BLaER1 treated with 17β-estradiol and CSF1 and Interleukin-3, amounts not matched to agents 10 nM and 100 nM (cell line): ENCODE data around the gene PFKFB3.

Experiments
- H3K27ac ChIP-seq, 11 experiments: shearing (Covaris generic); formaldehyde crosslinking; 2 replicates each; pipeline ENCODE4 v1.8.1; 2022
- H3K27me3 ChIP-seq, 11 experiments: shearing (Covaris generic); formaldehyde crosslinking; 2 replicates each; pipeline ENCODE4 v1.8.1; 2022
- H3K36me3 ChIP-seq, 11 experiments: shearing (Covaris generic); formaldehyde crosslinking; 2 replicates each; pipeline ENCODE4 v1.8.1; 2022
- H3K4me1 ChIP-seq, 10 experiments: shearing (Covaris generic); formaldehyde crosslinking; 2 replicates each; pipeline ENCODE4 v1.8.1; 2022
- H3K4me2 ChIP-seq, 11 experiments: shearing (Covaris generic); formaldehyde crosslinking; 2 replicates each; pipeline ENCODE4 v1.8.1; 2022
- H3K4me3 ChIP-seq, 10 experiments: shearing (Covaris generic); formaldehyde crosslinking; 2 replicates each; pipeline ENCODE4 v1.8.1; 2022
- H3K9ac ChIP-seq, 11 experiments: shearing (Covaris generic); formaldehyde crosslinking; 2 replicates each; pipeline ENCODE4 v1.8.1; 2022
- H3K9me3 ChIP-seq, 11 experiments: shearing (Covaris generic); formaldehyde crosslinking; replicated peaks in 1 of 11; 2 replicates each; pipeline ENCODE4 v1.8.1; 2022
- H4K20me1 ChIP-seq, 11 experiments: shearing (Covaris generic); formaldehyde crosslinking; 2 replicates each; pipeline ENCODE4 v1.8.1; 2022
- Cebpa-rat ChIP-seq, 11 experiments: shearing (Covaris generic); IDR thresholded peaks; 2 replicates each; pipeline ENCODE4 v1.8.1; 2022

Gene PFKFB3

DNA sequence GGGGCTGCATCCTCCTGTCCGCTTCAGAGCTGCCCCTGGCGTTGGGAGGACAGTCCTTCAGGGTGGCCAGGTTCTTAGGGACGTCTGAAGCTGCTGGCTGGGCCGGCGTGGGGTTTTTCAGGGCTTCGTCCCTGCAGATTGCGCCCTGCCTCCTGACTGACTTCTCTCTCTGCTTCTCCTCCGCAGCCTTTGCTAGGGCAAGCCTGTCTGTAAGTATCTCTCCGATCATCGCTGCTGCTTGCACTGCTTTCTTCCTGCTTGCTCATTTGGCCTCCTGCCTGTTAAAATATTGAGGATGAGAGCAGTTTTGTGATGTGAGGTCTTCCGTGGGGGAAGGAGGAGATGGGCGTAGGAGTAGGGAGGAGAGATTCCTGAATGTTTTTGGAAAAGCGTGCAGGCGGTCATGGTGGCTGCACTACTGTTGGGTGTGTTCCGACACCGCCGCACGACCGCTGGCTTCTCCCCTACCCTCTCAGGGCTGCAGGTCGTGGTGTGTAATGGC is 25.3 kb downstream of the PFKFB3 start:
- Histone ChIP-seq H3K4me3 (no peak overlapping the region), H3K27ac (peak overlapping the region in 2 of 11 experiments; percentile 6 to 37; a peak in 2 of 22 replicates), H3K9me3 (no peaks in the 10 kb centered on the region), H3K27me3 (no peaks in the 10 kb centered on the region), H3K4me2 (no peak overlapping the region), H4K20me1 (peaks cover 10 to 100% (median 79%) of the 10 kb centered on the region in 11 experiments; a peak in 17 of 22 replicates), H3K9ac (peak overlapping the region in 2 of 11 experiments; percentile 24 to 26; a peak in 1 of 22 replicates), H3K4me1 (peaks cover 0 to 11% (median 1%) of the 10 kb centered on the region in 10 experiments; a peak in 4 of 20 replicates), H3K36me3 (peaks cover 98 to 100% (median 100%) of the 10 kb centered on the region in 11 experiments)
- TF ChIP-seq Cebpa-rat (IDR thresholded peaks at IDR 0.05): no peak

GRCh38 chr10:6228647-6229046 is 25.9 kb downstream of the PFKFB3 start:
- Histone ChIP-seq H3K36me3 (peaks cover 98 to 100% (median 100%) of the 10 kb centered on the region in 11 experiments), H3K9me3 (no peaks in the 10 kb centered on the region), H3K27ac (peak overlapping the region in 3 of 11 experiments; percentile 6 to 37 (median 27); a peak in 2 of 22 replicates), H4K20me1 (peaks cover 9 to 100% (median 75%) of the 10 kb centered on the region in 11 experiments; a peak in 17 of 22 replicates), H3K9ac (peak overlapping the region in 2 of 11 experiments; percentile 24 to 26; a peak in 1 of 22 replicates), H3K4me1 (peaks cover 0 to 9% (median 4%) of the 10 kb centered on the region in 10 experiments; a peak in 6 of 20 replicates), H3K4me3 (no peak overlapping the region), H3K27me3 (no peaks in the 10 kb centered on the region), H3K4me2 (no peak overlapping the region)
- no peak for TF ChIP-seq Cebpa-rat (IDR thresholded peaks at IDR 0.05)

DNA sequence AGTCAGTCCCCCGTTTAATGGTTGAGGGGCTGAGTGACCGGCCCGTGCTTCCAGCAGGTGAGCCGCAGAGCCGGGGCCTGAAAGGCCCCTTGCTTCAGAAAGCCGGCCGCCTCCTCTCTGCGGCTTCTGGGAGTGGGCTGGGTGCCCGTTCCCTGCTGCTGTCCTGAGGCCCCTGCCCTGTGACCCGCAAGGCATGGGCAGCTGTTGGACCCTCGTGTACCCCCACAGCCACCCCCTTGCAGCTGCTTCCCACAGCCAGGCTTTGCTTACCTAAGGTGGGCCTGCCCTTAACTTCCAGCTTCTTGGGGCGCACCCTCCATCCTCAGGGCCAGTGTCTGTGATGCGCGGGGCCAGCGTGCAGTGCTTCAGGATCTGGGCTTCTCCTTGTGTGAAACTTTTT is 26.6 kb downstream of the PFKFB3 start:
- Histone ChIP-seq H3K27me3 (no peaks in the 10 kb centered on the region), H3K9ac (no peak overlapping the region), H4K20me1 (peaks cover 9 to 100% (median 76%) of the 10 kb centered on the region in 11 experiments; a peak in 17 of 22 replicates), H3K4me1 (peaks cover 0 to 11% (median 1%) of the 10 kb centered on the region in 10 experiments; a peak in 6 of 20 replicates), H3K4me2 (no peak overlapping the region), H3K36me3 (peaks cover 98 to 100% (median 100%) of the 10 kb centered on the region in 11 experiments), H3K27ac (no peak overlapping the region), H3K9me3 (no peaks in the 10 kb centered on the region), H3K4me3 (no peak overlapping the region)
- no peak for TF ChIP-seq Cebpa-rat (IDR thresholded peaks at IDR 0.05)

DNA sequence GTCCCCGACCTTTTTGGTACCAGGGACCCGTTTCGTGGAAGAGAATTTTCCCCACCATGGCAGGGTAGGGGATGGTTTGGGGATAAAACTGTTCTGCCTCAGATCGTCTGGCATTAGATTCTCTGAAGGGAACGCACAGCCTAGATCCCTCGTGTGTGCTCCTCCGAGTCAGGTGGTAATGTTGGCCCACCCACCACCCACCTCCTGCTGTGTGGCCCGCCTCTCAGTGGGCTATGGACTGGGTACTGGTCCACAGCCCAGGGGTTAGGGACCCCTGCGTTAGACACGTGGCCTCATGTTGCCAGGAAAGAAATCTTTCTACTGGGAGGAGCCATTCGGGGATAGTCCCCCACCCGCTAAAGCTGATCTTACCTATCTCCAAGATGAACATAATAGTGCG is 27.0 kb downstream of the PFKFB3 start:
- H3K36me3 ChIP-seq: peaks cover 98 to 100% (median 100%) of the 10 kb centered on the region in 11 experiments
- no peaks in the 10 kb centered on the region for H3K27me3 ChIP-seq
- H3K9ac ChIP-seq: no peak overlapping the region; a peak in 1 of 22 replicates
- no peak overlapping the region for H3K27ac ChIP-seq
- no peaks in the 10 kb centered on the region for H3K9me3 ChIP-seq
- no peak overlapping the region for H3K4me2 ChIP-seq
- TF ChIP-seq Cebpa-rat (IDR thresholded peaks at IDR 0.05): no peak
- peaks cover 0 to 15% (median 3%) of the 10 kb centered on the region in 10 experiments; a peak in 6 of 20 replicates for H3K4me1 ChIP-seq
- peaks cover 9 to 100% (median 77%) of the 10 kb centered on the region in 11 experiments; a peak in 17 of 22 replicates for H4K20me1 ChIP-seq
- H3K4me3 ChIP-seq: no peak overlapping the region

- Histone ChIP-seq H3K4me2 (no peak overlapping the region), H4K20me1 (peaks cover 3 to 99% (median 75%) of the 10 kb centered on the region in 11 experiments; a peak in 17 of 22 replicates), H3K9ac (no peak overlapping the region; a peak in 1 of 22 replicates), H3K27me3 (no peaks in the 10 kb centered on the region), H3K27ac (no peak overlapping the region), H3K36me3 (peaks cover 95 to 100% (median 100%) of the 10 kb centered on the region in 11 experiments), H3K9me3 (no peaks in the 10 kb centered on the region), H3K4me3 (no peak overlapping the region), H3K4me1 (peaks cover 0 to 18% (median 3%) of the 10 kb centered on the region in 10 experiments; a peak in 8 of 20 replicates)
- TF ChIP-seq Cebpa-rat (IDR thresholded peaks at IDR 0.05): no peak
Observed at GRCh38 chr10:6230315-6230714, 27.6 kb downstream of the PFKFB3 start.

GRCh38 chr10:6231146-6231545 is 28.4 kb downstream of the PFKFB3 start:
- no peak overlapping the region for H3K9ac ChIP-seq
- no peak overlapping the region for H3K27ac ChIP-seq
- H3K36me3 ChIP-seq: peaks cover 94 to 100% (median 100%) of the 10 kb centered on the region in 11 experiments
- no peak overlapping the region for H3K4me2 ChIP-seq
- TF ChIP-seq Cebpa-rat (IDR thresholded peaks at IDR 0.05): no peak
- no peaks in the 10 kb centered on the region for H3K27me3 ChIP-seq
- no peaks in the 10 kb centered on the region for H3K9me3 ChIP-seq
- no peak overlapping the region for H3K4me3 ChIP-seq
- peaks cover 0 to 99% (median 67%) of the 10 kb centered on the region in 11 experiments; a peak in 14 of 22 replicates for H4K20me1 ChIP-seq
- H3K4me1 ChIP-seq: peaks cover 4 to 26% (median 10%) of the 10 kb centered on the region in 10 experiments; a peak in 18 of 20 replicates

DNA sequence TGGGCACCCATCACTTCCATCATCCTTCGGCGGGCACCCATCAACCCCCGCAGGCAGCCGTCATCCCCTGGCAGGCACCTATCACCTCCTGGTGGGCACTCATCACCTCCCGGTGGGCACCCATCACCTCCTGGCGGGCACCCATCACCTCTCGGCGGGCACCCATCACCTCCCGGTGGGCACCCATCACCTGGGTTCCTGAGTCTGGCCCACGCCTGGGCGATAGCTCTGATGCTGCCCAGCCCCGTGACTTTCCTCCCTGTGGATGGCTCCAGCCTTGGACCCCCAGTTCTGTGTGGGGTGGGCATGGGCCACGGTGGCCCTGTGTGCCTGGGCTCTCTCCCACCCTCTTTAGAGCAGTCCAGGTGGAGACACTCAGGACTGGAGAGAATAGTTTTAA is 29.0 kb downstream of the PFKFB3 start:
- Histone ChIP-seq H3K4me2 (no peak overlapping the region), H3K27ac (no peak overlapping the region), H3K9me3 (no peaks in the 10 kb centered on the region), H3K4me3 (no peak overlapping the region), H4K20me1 (peaks cover 0 to 99% (median 61%) of the 10 kb centered on the region in 11 experiments; a peak in 14 of 22 replicates), H3K4me1 (peaks cover 10 to 32% (median 16%) of the 10 kb centered on the region in 10 experiments; a peak in 18 of 20 replicates), H3K9ac (no peak overlapping the region), H3K36me3 (peaks cover 94 to 100% (median 100%) of the 10 kb centered on the region in 11 experiments), H3K27me3 (no peaks in the 10 kb centered on the region)
- no peak for TF ChIP-seq Cebpa-rat (IDR thresholded peaks at IDR 0.05)

DNA sequence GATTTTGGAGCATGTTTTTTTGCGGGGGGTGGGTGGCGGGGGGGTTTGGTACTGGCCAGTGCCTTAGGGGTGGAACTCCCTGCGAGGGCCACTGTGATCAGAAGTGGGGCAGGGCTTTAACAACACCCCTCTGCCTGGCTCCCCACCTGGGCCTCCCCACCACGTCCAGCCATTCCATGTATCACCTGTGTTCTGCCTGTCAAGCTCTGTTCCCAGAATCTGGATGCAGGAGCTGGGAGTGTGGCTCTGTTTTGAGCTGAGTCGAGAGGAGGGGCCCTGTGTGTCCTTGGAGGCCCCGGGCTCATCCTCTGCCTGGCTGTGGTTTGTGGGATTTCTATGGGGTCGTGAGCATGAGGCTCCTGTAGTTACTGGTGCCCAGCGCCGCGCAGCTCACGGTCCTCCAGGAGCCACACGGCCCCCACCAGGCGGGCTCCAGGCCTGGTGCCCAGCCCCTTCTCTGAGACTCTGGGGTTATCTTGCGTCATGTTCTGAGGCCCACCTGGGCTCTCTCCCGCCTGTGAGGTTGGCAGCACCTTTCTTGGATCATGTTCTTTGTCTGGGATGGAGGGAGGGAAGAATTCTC is 29.6 kb downstream of the PFKFB3 start:
- Histone ChIP-seq H3K4me2 (no peak overlapping the region), H3K27ac (no peak overlapping the region), H3K9me3 (no peaks in the 10 kb centered on the region), H3K4me3 (no peak overlapping the region), H3K36me3 (peaks cover 90 to 100% (median 99%) of the 10 kb centered on the region in 11 experiments), H3K4me1 (peaks cover 13 to 37% (median 19%) of the 10 kb centered on the region in 10 experiments; a peak in 18 of 20 replicates), H4K20me1 (peaks cover 0 to 99% (median 58%) of the 10 kb centered on the region in 11 experiments; a peak in 14 of 22 replicates), H3K27me3 (no peaks in the 10 kb centered on the region), H3K9ac (no peak overlapping the region)
- no peak for TF ChIP-seq Cebpa-rat (IDR thresholded peaks at IDR 0.05)
